CD4-positive, alpha-beta T cell treated with Interleukin-15 for 4 hours (primary cell): Measurements from ENCODE around the gene SELPLG.
"Not testable (repeated sequence)": the region's sequence is repeated elsewhere in the genome, so short reads cannot be mapped to it uniquely, and the experiment has no call there.

Experiments
- DNase-seq: peaks from one replicate; pipeline ENCODE4 v3.0.0-alpha.2; 2020; ENCODE audit warnings: low spot score

The SELPLG gene

DNA sequence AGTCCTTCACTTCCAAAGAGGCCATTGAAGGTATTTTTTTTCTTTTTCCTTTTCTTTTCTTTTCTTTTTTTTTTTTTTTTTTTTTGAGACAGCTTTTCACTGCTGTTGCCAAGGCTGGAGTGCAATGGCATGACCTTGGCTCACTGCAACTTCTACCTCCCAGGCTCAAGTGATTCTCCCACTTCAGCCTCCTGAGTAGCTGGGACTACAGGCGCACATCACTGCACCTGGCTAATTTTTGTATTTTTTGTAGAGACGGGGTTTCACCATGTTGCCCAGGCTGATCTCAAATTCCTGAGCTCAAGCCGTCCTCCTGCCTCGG, 14.8 kb downstream of the SELPLG start:
- not testable (repeated sequence) for DNase-seq

DNA sequence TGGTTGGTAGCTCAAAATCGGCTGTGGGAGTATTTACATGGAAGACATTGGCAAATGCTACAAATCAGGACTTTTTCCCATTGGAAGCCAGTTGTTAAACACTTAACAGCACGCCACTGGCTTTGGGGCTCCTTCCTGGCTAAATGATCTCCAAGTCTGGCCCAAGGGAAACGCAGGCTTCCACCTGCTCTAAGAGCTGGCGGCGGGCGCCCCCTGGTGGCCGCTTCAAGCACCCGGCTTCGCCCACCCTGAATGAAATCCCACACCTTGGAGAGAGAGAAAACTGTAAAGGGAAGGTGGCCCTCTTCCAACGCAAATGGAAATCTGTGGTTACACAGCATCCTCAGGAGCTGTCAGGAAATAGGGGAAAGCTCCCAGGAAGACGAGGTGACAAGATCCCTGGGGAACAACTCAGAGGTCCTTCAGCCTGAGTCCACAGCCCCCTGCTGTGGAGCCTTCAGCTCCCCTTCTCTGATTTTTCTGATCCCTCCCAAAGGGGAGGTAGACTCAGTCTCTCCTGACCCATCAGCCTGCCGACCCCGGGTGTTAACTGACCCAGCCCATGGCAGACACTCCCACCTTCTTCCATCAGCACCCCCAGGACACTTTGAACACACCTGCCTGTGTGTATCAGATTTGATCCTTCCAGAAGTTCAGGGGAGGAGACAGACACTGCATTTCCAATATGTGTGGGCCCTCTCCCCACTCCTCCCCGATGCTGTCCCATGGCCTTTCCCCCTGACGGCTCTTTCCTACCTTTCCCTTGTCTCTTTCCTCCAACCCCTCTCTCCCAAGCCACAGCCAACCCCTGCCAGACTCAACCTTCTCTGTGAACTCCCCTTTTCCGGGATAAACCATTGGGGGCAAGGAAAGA, 15.4 kb downstream of the SELPLG start:
- DNase-seq = peak; percentile 70

DNA sequence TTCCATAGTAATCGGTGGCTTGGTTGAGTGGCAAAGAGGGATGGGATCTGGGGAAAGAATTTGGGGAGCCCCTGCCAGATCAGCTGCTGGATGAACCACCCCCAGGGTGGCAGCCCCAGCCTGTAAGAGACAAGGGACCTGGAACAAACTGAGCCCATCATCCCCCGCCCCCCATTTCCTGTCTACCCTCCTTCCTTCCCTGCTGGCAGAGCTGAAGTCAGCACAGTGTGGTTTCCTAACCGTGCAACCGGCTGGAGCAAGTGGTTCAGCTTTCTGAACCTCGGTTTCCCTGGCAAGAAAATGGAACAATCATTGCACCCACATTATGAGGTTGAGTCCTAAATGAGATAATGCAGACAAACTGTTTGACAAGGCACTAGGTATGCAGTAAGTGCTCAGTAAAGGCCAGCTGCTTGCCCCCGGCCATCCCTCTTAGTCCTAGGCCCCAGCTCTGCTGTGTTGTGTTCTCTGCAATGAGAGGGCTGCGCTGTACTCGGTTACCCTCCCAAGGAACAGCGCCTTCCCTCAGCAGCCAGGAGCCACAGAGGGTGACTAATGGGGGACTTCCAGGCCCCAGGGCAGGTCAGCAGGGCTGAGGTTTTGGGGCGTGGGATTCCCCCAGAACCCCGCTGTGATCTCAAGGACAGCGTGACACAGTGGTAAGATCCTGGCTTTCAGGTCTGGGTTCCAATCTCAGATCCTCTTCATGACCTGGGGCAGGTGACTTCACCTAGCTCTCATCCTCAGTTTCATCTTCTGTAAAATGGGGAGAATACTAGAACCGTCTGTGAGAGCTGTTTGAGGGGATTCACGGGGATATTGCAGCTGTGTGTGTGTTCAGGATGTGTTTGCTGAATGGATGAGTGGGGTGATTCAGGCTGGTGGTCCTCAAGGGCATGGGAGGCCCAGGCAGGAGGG, 16.5 kb downstream of the SELPLG start:
- peak; percentile 90 for DNase-seq

DNA sequence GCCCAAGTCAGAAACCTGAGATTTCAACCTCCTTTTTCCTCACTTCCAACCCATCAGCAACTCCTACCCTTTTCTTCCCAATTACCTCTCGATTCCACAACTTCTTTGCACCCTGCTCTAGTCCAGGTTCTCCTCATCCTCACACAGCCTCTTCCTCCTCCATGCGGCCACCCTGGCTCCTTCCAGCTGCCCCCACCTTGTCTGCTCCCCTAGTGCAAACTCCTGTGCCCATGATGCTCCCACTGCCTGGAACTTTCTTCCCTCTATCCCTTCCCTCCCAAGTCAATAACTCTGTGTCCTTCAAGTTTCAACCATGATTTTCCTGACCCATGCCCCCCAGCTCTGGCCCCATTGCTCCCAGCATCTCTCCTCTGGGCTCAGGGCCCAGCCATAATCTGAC, 17.3 kb downstream of the SELPLG start:
- no peak for DNase-seq

DNA sequence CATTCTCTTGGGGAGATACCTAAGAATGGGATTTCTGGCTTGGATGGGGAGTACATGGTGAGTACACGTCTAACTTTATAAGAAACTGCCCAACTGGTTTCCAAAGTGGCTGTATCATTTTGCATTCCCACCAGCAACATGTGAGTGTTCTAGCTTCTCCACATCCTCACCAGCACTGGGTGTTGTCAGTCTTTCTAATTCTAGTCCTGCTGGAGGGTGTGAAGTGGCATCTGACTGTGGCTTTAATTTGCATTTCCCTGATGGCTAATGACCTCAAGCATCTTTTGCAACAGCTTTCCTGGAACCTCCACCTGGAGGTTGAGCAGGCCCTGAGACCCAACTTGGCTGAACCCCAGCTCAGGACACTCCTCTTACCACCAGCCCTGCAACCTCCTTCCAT, 17.8 kb downstream of the SELPLG start:
- DNase-seq = no peak

DNA sequence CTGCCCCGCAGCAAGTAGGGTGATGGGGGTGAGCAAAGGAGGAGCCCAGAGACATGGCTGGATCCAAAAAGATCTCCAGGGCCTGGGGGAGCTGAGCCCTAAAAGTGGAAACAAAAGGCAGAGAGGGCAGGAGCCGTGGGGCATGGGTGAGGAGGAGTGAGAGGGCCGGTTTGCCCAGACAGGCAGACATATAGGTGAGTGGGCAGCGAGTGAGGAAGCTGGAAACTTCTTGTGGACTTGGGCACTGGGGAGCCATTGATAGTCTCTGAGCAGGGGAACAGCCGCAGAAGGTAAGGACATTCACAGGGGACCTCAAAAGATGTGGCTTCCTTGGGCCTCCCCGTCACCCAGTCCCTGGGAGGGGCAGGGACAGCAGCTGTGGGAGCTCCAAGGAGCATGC, 19.1 kb downstream of the SELPLG start:
- DNase-seq = no peak

DNA sequence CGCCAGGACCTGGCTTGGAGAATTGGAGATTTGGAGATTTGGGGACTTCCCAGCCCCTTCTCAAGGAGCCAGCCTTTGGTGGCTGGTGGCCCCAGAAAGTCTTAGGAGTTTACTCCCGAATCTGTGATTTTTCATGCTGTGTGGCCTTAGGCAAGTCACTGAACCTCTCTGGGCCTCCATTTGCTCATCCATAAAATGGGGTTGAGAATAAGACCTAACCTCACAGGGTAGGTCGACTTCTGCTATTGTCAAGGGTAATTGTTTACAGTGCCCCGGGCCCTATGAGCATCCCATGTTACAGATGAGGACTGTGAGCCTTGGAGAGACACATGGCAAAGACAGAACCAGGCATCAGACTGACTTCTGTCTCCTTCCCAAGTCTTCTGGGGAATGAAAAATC, 19.7 kb downstream of the SELPLG start:
- no peak for DNase-seq

DNA sequence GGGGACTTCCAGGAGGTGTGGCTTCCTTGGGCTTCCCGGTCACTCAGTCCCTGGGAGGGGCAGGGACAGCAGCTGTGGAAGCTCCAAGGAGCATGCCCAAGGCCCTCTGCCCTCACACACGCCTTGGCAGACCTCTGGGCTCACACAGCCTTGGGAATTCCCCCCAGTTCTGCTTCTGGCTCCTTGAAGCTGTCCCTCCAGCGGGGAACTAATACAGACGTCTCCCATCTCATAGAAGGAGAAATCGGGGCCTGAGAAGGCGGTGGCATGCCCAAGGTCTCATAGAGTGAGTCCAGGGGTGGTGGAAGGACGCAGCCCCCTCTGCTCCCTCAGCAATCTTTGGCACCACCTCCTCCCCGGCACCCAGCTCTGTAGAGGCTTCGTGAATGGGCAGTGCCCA, 20.1 kb downstream of the SELPLG start:
- DNase-seq = no peak

DNA sequence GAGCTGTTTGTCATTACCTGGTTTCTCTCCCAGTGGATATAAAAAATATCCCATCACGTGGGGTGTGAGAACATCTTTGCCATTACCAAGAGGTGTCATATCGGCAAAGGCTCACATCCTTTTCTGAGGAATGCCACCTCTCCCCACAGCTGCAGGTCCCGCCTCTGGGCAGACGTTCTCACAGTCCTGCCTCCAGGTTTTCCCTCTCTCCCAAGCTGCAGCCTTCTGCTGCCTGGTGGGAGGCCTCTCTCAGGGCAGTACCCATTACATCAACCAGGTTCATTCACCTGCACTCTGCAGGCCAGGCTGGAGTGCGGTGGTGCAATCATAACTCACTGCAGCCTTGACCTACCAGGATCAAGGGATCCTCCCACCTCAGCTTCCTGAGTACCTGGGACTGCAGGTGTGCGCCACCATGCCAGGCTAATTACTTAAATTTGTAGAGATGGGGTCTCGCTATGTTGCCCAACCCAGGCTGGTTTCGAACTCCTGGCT, 20.9 kb downstream of the SELPLG start:
- no peak for DNase-seq

DNA sequence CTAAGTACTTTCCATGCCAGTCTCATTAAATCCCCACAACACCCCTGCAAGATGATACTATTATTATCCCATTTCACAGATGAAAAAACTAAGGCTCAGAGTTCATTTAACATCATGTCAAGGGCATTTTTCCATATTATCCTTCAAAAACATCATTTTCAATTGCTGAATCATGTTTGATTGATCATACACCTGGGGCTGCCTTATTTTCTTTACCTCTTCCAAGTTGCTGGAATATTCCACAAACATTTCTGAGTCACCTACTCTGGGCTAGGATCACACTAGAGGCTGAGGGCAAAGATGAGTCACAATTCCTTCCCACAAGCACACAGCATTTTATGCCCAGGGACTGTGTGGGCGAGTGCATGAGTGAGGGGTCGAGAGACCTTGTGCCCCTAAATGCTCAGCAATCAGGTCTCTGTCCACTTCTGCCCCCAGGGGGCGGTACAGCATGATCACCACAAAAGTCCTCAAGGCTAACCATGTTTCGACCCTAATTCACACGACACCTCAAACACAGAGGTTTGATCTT, 21.7 kb downstream of the SELPLG start:
- DNase-seq = peak; percentile 66

DNA sequence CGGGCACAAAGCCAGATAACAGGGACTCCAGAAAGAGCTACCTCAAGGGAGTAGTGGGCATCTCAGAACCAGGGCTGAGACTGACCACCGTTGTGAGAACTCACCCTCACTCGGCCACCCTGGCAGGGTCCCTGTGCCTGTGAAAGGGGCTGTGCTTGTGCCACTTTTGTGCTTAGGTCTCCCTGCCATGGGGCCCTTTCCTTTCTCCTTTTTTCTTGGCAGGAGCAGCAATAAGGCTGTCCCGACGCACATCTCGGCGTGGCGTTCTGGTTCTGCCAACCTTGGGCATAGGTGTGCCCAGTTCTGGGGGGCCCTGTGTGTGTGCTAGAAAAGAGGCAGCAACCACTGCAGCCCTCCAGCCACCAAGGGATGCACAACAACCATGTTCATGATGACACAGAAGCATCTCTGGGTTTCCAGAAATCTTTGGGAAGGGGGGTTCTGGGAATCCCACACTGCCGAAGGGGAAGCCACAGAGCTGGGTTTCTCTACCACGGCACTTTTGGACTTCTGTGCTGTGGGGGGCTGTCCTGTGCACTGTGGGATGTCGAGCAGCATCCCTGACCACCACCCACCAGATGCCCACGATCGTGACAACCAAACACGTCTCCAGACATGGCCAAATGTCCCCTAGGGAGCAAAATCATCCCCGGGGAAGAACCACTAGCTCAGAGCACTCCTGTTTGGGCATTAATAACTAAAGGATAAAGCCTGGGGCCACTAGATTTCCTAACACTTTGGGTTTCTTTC, 22.7 kb downstream of the SELPLG start:
- no peak for DNase-seq

DNA sequence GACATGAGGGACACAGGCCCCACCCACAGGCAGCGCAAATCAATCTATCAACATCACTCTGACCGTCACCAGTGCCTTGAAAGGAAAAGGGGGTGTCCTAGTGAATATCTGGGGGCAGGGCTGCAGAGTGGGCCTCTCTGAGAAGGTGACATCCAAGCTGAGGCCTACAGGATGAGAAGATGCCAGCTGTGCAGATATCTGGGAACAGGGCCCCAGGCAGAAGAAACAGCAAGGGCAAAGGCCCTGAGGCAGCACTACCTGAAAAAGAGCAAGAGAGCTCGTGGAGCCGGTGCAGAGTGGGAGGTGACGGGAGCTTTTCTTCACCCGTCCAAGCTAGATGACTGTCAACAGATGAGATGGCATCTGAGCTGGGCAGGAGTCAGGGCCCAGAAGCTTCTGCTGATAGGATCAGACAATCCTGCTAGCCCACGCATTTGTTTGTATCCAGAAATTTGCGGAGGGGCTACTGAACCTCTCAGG, 23.3 kb downstream of the SELPLG start:
- DNase-seq = no peak

DNA sequence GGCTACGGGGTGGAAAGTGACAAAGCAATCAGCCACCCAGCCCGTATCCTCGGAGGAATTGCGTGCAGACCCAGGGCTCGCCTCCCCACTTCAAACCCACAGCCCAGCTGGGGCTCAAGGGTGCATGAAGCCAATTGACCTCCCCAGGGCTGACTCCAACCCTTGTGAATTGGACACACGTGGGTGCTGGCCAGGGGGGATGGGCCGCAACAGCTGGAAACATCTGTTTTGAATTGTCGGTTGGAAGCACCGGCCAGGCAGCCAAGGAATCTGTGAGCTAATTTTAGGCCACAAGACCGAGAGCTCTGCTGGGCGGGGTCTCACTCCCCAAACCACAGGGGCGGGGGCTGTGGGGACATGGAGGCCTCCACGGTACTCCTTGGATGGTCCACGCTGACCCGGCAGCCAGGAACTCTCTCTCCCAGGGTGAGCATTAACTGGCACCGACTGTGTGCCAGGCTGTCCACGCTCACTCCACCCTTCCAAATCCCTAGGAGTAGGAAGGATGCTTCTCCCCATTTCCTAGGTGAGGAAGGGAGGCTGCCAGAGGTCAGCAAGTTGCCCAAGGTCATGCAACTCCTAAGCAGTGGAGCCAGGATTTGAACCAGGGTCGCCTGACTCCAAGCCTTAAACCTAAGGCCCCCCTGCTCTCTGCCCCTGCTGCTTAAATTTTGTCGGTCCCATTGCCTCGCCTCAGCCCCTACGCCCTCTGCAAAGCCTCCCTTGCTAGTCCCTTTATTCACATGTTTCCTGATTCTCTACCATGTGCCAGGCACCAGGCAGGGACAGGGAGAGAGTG, 24.0 kb downstream of the SELPLG start:
- no peak for DNase-seq

DNA sequence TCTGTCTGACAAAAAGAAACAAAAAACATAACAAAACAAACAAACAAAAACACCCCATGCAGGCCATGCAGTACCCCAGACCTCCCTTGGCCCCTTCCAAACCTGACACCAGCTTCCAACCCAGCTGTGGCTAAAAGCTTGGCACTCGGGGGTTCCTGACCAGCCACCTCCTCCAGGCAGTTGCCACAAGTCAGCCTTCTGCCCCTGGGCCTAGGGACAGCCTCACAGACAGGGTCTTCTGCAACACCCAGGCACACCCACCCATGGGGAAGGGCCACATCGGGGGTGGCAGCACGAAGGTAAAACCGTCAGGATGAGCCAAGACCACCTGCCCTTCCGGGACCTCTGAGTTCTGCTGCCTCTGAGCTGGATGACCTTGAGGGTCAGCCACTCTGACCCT, 25.1 kb downstream of the SELPLG start:
- DNase-seq = no peak

DNA sequence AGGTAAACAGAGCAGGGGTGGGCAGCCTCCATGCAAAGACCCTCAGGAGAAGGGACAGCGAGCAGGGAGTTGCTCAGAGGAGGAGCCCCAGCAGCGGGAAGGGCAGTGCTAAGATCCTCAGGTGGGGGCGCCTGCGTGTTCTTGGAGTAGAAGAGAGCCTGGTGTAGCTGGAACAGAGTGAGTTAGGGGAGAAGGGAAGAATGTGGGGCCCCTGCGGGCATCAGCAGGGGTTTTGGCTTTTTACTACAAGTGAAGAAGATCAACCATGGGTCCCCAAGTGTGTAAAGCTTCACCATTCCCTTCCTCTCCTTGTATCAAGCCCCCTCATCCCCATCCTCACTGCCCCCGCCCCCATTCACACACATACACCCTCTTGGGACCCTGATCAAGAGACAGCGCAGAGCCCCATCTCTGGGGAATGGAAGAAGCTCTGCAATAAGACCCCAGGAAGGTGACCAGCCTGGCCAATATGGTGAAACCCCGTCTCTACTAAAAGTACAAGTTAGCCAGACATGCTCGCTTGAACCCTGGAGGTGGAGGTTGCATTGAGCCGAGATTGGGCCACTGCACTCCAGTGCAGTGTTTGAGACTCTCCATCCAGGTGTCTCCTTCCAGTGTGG, 25.6 kb downstream of the SELPLG start:
- no peak for DNase-seq

DNA sequence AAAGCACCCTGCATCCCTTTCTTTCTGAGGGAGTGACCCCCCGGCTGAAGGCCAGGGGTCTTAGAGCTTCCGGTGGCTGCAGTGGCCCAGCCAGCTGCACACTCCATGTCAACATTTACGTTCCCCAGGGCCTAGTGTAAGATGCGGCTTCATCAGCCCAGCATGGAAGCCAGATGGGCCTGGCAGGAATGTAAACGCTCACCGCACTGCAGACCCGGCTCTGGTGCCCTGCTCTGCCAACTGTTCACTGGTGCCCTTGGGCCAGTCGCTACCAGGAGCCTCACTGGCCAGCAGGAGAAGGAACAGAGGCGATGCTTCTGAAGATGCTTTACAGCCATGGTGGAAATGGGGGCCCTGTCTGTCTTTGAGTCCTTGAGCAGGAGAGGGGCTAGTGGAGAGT, 27.2 kb downstream of the SELPLG start:
- no peak for DNase-seq

DNA sequence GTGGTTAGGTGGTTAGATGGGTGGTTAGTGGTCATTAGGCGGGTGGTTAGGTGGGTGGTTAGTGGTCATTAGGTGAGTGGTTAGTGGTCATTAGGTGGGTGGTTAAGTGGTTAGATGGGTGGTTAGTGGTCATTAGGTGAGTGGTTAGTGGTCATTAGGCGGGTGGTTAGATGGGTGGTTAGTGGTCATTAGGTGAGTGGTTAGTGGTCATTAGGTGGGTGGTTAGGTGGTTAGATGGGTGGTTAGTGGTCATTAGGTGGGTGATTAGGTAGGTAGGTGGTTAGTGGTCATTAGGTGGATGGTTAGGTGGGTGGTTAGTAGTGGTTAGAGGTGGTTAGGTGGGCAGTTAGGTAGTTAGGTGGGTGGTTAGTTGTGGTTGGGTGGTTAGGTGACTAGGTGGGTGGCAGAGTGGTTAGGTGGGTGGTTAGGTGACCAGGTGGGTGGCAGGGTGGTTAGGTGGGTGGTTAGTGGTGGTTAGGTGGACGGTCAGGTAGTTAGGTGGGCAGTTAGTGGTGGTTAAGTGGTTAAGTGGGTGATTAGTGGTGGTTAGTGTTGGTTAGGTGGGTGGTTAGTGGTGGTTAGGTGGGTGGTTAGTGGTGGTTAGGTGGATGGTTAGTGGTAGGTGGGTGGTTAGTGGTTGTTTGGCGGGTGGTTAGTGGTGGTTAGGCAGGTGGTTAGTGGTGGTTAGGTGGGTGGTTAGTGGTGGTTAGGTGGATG, 27.8 kb downstream of the SELPLG start:
- no peak for DNase-seq

DNA sequence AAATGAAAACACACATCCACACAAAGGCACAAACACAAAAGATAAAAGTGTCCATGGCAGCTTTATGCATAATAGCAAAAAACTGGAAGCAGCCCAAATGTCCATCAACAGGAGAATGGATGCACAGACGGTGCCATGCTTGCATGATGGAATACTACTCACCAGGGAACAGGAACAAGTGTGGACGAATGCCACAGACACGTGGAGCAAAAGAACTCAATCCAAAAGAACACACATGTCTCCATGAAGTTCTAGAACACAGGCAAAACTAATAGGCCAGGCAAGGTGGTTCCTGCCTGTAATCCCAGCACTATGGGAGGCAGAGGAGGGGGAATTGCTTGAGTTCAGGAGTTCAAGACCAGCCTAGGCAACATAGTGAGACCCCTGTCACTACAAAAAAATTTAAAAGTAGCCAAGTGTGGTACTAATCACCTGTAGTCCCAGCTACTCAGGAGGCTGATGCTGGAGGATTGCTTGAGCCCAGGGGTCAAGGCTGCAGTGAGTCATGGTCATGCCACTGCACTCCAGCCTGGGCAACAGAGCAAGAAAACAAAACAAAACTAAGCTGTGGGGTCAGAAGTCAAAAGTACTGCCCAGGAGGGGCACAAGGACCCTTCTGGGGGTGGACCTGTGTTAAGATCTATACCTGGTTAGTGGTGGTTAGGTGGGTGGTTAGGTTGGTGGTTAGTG, 28.5 kb downstream of the SELPLG start:
- DNase-seq = no peak

DNA sequence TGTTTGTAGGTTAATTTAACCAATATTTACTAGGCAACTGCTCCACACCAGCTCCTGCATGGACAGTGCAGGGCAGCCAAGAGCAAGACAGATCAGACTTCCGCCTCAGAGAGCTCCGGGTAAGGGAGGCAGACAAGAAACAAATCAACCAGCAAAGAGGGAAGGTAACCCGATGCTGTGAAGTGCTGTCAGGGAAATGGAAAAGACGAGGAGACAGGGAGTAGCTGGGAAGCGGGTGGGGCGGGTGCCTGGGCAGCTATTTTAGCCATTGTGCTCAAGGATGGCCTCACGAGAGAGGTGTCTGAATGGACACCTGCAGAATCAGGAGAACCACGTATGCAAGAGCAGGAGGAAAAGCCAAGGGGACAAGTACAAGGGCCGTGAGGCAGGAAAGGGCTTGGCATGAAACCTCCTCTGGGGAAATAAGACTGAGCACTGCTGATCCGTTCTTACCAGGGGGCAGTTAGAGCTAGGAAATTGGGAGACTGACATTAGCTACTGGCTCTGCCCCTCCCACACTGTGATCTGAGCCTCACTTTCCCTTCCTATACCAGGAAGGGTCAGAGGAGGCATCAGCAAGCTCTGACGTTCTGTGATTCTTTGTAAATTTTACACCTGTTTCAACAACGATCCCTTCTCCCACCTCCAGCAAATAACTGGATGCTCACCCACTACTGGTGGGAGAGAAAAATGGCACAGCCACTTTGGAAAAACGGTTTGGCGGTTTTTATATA, 29.3 kb downstream of the SELPLG start:
- no peak for DNase-seq
